KMS-11 (cell line): ENCODE measurements around the gene PNMA3.
"Not testable (repeated sequence)": the region's sequence is repeated elsewhere in the genome, so short reads cannot be mapped to it uniquely, and the experiment has no call there.

Experiments
- H2AFZ ChIP-seq: fragments of 200-600 bp; sonication (generic); 2 replicates; pipeline ENCODE4 v1.6.1; 2016; ENCODE audit warnings: antibody characterized with exemption, mixed run types, low read depth
- H3K27ac ChIP-seq: fragments of 200-600 bp; sonication (generic); 2 replicates; pipeline ENCODE4 v1.6.1; 2016; ENCODE audit warnings: mild to moderate bottlenecking, mixed run types
- H3K27me3 ChIP-seq: fragments of 200-600 bp; sonication (generic); 2 replicates; pipeline ENCODE4 v1.6.1; 2017; ENCODE audit warnings: mild to moderate bottlenecking, low read depth, mixed run types, moderate library complexity; ENCODE audit not compliant: insufficient read depth
- H3K36me3 ChIP-seq: fragments of 200-600 bp; sonication (generic); 2 replicates; pipeline ENCODE4 v1.6.1; 2017; ENCODE audit warnings: mild to moderate bottlenecking, mixed run types; ENCODE audit not compliant: insufficient read depth
- H3K4me1 ChIP-seq: fragments of 200-600 bp; sonication (generic); 2 replicates; pipeline ENCODE4 v1.6.1; 2016; ENCODE audit warnings: mild to moderate bottlenecking, low read depth, mixed run types; ENCODE audit not compliant: poor library complexity, severe bottlenecking
- H3K4me2 ChIP-seq: fragments of 200-600 bp; sonication (generic); 2 replicates; pipeline ENCODE4 v1.7.0; 2016; ENCODE audit warnings: mild to moderate bottlenecking, mixed run types
- H3K4me3 ChIP-seq: fragments of 200-600 bp; sonication (generic); IDR thresholded peaks from 2 replicates; pipeline ENCODE4 v1.6.1; 2017; ENCODE audit warnings: low read depth, low read length, mixed read lengths; ENCODE audit not compliant: insufficient read depth
- H3K79me2 ChIP-seq: fragments of 200-600 bp; sonication (generic); 2 replicates; pipeline ENCODE4 v1.6.1; 2016; ENCODE audit warnings: low read depth, mixed run types; ENCODE audit not compliant: insufficient read depth
- H3K9ac ChIP-seq: fragments of 200-600 bp; sonication (generic); 2 replicates; pipeline ENCODE4 v1.6.1; 2016; ENCODE audit warnings: mild to moderate bottlenecking, mixed run types
- H4K20me1 ChIP-seq: fragments of 200-600 bp; sonication (generic); 2 replicates; pipeline ENCODE4 v1.6.1; 2016; ENCODE audit warnings: mild to moderate bottlenecking, mixed run types; ENCODE audit not compliant: insufficient read depth
- CTCF ChIP-seq: fragments of 200-600 bp; sonication (generic); conservative IDR thresholded peaks from 2 replicates; pipeline ENCODE4 v1.6.1; 2017; ENCODE audit warnings: low read depth, mild to moderate bottlenecking, antibody characterized with exemption, low read length, moderate library complexity, mixed read lengths

Gene PNMA3, protein sequence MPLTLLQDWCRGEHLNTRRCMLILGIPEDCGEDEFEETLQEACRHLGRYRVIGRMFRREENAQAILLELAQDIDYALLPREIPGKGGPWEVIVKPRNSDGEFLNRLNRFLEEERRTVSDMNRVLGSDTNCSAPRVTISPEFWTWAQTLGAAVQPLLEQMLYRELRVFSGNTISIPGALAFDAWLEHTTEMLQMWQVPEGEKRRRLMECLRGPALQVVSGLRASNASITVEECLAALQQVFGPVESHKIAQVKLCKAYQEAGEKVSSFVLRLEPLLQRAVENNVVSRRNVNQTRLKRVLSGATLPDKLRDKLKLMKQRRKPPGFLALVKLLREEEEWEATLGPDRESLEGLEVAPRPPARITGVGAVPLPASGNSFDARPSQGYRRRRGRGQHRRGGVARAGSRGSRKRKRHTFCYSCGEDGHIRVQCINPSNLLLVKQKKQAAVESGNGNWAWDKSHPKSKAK

GRCh38 chrX:153055871-153056749 is at the start of gene PNMA3:
Gene PNMA3 (plus strand): TSS chrX:153056470. CDS start chrX:153057056, 586 bp downstream.
- Histone ChIP-seq H3K4me1 (no peaks in the 10 kb centered on the region), H3K4me3 (no peak within 1 kb of the TSS), H3K36me3 (no peaks in the 10 kb centered on the region), H4K20me1 (no peaks in the 10 kb centered on the region), H2AFZ (no peak within 1 kb of the TSS), H3K27me3 (no peaks in the 10 kb centered on the region), H3K4me2 (no peak within 1 kb of the TSS), H3K27ac (no peak within 1 kb of the TSS), H3K9ac (no peak within 1 kb of the TSS), H3K79me2 (no peaks in the 10 kb centered on the region)
- TF ChIP-seq CTCF, result no peak

DNA sequence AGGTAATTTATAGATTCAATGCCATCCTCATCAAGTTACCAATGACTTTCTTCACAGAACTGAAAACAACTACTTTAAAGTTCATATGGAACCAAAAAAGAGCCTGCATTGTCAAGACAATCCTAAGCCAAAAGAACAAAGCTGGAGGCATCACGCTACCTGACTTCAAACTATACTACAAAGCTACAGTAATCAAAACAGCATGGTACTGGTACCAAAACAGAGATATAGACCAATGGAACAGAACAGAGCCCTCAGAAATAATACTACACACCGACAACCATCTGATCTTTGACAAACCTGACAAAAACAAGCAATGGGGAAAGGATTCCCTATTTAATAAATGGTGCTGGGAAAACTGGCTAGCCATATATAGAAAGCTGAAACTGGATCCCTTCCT is 39.1 kb upstream of the PNMA3 start:
- H2AFZ ChIP-seq, H4K20me1 ChIP-seq, H3K79me2 ChIP-seq, H3K4me2 ChIP-seq, H3K36me3 ChIP-seq, H3K4me3 ChIP-seq, H3K27ac ChIP-seq, H3K27me3 ChIP-seq, H3K9ac ChIP-seq, H3K4me1 ChIP-seq: not testable (repeated sequence)

DNA sequence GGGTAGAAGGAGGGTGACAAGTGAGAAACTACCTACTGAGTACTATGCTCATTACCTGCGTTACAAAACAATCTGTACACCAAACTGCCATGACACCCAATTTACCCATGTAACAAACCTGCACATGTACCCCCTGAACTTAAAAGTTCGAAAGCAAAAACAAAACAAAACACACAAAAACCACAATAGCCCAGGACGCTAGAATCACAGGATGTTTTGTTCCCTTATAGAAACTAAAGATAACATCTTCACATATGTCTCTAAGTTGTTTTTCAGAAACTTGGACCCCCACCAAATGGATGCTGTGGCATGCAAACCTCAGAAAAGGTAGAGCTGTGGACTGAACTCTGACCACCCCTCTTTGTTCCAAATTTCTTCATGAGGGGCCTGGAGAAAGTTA is 37.1 kb upstream of the PNMA3 start:
- no peak overlapping the region for H2AFZ ChIP-seq
- H3K4me1 ChIP-seq, result no peaks in the 10 kb centered on the region
- no peak overlapping the region for H3K4me3 ChIP-seq
- no peaks in the 10 kb centered on the region for H3K27me3 ChIP-seq
- H4K20me1 ChIP-seq, result no peaks in the 10 kb centered on the region
- H3K79me2 ChIP-seq, result no peaks in the 10 kb centered on the region
- H3K27ac ChIP-seq, result no peak overlapping the region
- H3K36me3 ChIP-seq, result no peaks in the 10 kb centered on the region
- H3K9ac ChIP-seq, result no peak overlapping the region
- no peak for TF ChIP-seq CTCF
- no peak overlapping the region for H3K4me2 ChIP-seq

DNA sequence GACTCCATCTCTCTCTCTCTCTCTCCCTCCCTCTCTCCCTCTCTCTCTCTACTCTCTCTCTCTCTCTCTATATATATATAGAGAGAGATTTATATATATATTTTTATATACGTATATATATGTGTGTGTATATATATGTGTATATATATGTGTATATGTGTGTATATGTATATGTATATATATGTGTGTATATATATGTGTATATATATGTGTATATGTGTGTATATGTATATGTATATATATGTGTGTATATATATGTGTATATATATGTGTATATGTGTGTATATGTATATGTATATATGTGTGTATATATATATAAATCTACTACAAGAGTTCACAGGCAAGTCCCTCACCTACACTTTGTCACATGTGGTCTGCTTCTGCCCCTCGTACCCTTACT is 29.8 kb upstream of the PNMA3 start:
- not testable (repeated sequence) for H3K36me3 ChIP-seq, H4K20me1 ChIP-seq, H3K4me3 ChIP-seq, H3K4me2 ChIP-seq, H3K79me2 ChIP-seq, H3K9ac ChIP-seq, H3K27me3 ChIP-seq, H2AFZ ChIP-seq, H3K4me1 ChIP-seq, H3K27ac ChIP-seq

DNA sequence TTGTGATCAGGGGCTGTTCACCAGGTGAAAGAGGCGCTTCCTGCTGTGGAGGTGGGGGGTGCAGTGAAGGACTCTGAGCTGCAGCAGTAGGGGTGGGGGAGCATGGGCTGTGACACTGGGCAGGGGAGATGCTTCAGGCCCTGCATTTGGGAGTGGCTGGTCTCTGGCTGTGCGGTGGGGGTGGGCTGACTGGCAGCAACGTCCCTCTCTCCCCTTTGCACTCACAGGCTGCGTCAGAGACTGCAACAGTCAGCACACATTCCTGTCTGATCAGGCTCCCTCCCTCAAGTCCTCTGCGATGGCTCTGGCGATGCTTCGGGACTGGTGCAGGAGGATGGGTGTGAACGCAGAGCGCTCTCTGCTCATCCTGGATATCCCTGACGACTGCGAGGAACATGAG is 27.8 kb upstream of the PNMA3 start:
- not testable (repeated sequence) for H3K79me2 ChIP-seq, H4K20me1 ChIP-seq, H3K4me1 ChIP-seq, H3K4me2 ChIP-seq, H3K4me3 ChIP-seq, H3K27ac ChIP-seq, H3K9ac ChIP-seq, H3K27me3 ChIP-seq, H2AFZ ChIP-seq, H3K36me3 ChIP-seq
